ENCODE data around the gene GJB2. TPM values are rescaled to one million over a fixed set of nuclear protein-coding genes. Genes with fewer than 3 reads are reported as not detected.

GJB2 gene
- total RNA-seq (1 to 10 TPM in 2 of 7 donors, under 1 TPM in 2, not detected in 3; 0.30 to 2.5 (median 1.4) TPM), polyA plus RNA-seq (under 1 TPM; 0.13 to 0.72 TPM)
- long read RNA-seq, donor 1: 0 reads
- long read RNA-seq, donor 2, partial matches to known transcripts: 0 of 2 reads
- long read RNA-seq, donor 2, other reads (novel, unspliced or antisense): 0 of 2 reads
- long read RNA-seq, donor 3, partial matches to known transcripts: 0 of 3 reads
- long read RNA-seq, donor 3, other reads (novel, unspliced or antisense): 0 of 3 reads

DNA sequence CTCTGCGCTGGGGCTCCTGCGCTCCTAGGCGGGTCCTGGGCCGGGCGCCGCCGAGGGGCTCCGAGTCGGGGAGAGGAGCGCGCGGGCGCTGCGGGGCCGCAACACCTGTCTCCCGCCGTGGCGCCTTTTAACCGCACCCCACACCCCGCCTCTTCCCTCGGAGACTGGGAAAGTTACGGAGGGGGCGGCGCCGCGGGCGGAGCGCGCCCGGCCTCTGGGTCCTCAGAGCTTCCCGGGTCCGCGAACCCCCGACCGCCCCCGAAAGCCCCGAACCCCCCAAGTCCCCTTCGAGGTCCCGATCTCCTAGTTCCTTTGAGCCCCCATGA is at the start of gene GJB2:
Gene GJB2, minus strand, starts transcription at position 103 of the 326 bp plus-strand sequence. CDS start 3,357 bp downstream, outside the sequence.
- TF ChIP-seq EP300 (IDR thresholded peaks at IDR 0.05) (no peak), POLR2A (IDR thresholded peaks at IDR 0.05) (no peak)
- TF ChIP-seq, protein P1, sequence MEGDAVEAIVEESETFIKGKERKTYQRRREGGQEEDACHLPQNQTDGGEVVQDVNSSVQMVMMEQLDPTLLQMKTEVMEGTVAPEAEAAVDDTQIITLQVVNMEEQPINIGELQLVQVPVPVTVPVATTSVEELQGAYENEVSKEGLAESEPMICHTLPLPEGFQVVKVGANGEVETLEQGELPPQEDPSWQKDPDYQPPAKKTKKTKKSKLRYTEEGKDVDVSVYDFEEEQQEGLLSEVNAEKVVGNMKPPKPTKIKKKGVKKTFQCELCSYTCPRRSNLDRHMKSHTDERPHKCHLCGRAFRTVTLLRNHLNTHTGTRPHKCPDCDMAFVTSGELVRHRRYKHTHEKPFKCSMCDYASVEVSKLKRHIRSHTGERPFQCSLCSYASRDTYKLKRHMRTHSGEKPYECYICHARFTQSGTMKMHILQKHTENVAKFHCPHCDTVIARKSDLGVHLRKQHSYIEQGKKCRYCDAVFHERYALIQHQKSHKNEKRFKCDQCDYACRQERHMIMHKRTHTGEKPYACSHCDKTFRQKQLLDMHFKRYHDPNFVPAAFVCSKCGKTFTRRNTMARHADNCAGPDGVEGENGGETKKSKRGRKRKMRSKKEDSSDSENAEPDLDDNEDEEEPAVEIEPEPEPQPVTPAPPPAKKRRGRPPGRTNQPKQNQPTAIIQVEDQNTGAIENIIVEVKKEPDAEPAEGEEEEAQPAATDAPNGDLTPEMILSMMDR (IDR thresholded peaks at IDR 0.05): no peak
- H3K27me3 ChIP-seq: peaks cover 2% of the 10 kb centered on the region
- peak within 1 kb of the TSS; percentile 34 for H3K4me3 ChIP-seq
- 0 to 1% (median 1%) methylated on average over 3 to 38 of the region's 39 CpGs for WGBS, 3 donors
- no peak for DNase-seq
- intact Hi-C loops (cut with DNase I): no loop called here
- H3K27ac ChIP-seq: no peak within 1 kb of the TSS
- no peaks in the 10 kb centered on the region for H3K36me3 ChIP-seq
- H3K9me3 ChIP-seq: no peaks in the 10 kb centered on the region
- peaks cover 4% of the 10 kb centered on the region for H3K4me1 ChIP-seq (ENCODE audit: insufficient read depth)

DNA sequence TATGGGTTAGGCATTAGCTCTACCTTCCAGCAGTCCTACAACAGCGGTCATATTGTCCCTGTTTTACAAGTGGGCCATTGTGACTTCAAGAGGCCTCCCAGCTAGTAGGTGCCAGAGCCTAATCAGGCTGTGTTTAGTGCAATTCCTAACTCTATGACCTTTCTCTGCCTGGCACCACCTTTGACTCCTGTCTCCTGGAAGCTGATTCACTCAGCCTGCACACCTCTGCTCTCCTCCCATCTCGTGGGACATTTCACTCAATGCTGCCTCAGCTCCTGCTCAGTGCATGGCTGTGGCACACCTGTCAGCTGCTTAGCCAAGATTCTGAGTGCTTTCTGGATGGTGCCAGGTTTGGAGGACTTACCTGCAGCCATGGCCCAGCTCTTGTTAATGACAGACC is 48.9 kb upstream of the GJB2 start:
- no peaks in the 10 kb centered on the region for H3K27me3 ChIP-seq
- no peak overlapping the region for H3K4me3 ChIP-seq
- intact Hi-C loops (cut with DNase I): no loop called here
- H3K9me3 ChIP-seq: no peaks in the 10 kb centered on the region
- WGBS, 3 donors: 73 to 86% (median 79%) methylated on average over 2 of the region's 2 CpGs
- no peak for DNase-seq
- TF ChIP-seq EP300 (IDR thresholded peaks at IDR 0.05) (no peak), POLR2A (IDR thresholded peaks at IDR 0.05) (no peak)
- TF ChIP-seq, protein P1 (IDR thresholded peaks at IDR 0.05): no peak
- no peaks in the 10 kb centered on the region for H3K4me1 ChIP-seq (ENCODE audit: insufficient read depth)
- H3K27ac ChIP-seq: no peak overlapping the region
- no peaks in the 10 kb centered on the region for H3K36me3 ChIP-seq

- WGBS, 3 donors: 69 to 75% (median 71%) methylated on average over 6 of the region's 6 CpGs
- no peaks in the 10 kb centered on the region for H3K4me1 ChIP-seq (ENCODE audit: insufficient read depth)
- no peaks in the 10 kb centered on the region for H3K27me3 ChIP-seq
- H3K4me3 ChIP-seq: no peak overlapping the region
- intact Hi-C loops (cut with DNase I): no loop called here
- H3K9me3 ChIP-seq: no peaks in the 10 kb centered on the region
- DNase-seq: no peak
- TF ChIP-seq POLR2A (IDR thresholded peaks at IDR 0.05): no peak
- TF ChIP-seq, protein P1 (IDR thresholded peaks at IDR 0.05): no peak
- no peak for TF ChIP-seq EP300 (IDR thresholded peaks at IDR 0.05)
- no peaks in the 10 kb centered on the region for H3K36me3 ChIP-seq
- H3K27ac ChIP-seq: no peak overlapping the region
Observed at GRCh38 chr13:20239748-20240147, 47.0 kb upstream of the GJB2 start.

- TF ChIP-seq EP300 (IDR thresholded peaks at IDR 0.05) (no peak), POLR2A (IDR thresholded peaks at IDR 0.05) (no peak)
- TF ChIP-seq, protein P1 (IDR thresholded peaks at IDR 0.05): no peak
- DNase-seq: no peak
- H3K36me3 ChIP-seq: no peaks in the 10 kb centered on the region
- peaks cover 2% of the 10 kb centered on the region for H3K4me1 ChIP-seq (ENCODE audit: insufficient read depth)
- H3K9me3 ChIP-seq: no peaks in the 10 kb centered on the region
- H3K4me3 ChIP-seq: no peak overlapping the region
- intact Hi-C loops (cut with DNase I): no loop called here
- WGBS, 3 donors: 31 to 43% (median 38%) methylated on average over 23 to 25 of the region's 25 CpGs
- H3K27ac ChIP-seq: no peak overlapping the region
- H3K27me3 ChIP-seq: no peaks in the 10 kb centered on the region
Observed at GRCh38 chr13:20232556-20233277, 40.0 kb upstream of the GJB2 start.

Measured in ovary (tissue), 10 donors.